HepG2 (cell line): ENCODE data around the gene MTHFD2. TPM values are rescaled to one million over a fixed set of nuclear protein-coding genes. Genes with fewer than 3 reads are reported as not detected.

Source experiments
- ELF4 ChIP-seq: sonication (generic); formaldehyde crosslinking; IDR thresholded peaks from 2 replicates; pipeline ENCODE4 v1.5.0; 2020; ENCODE audit warnings: missing genetic modification reagents, mild to moderate bottlenecking, moderate library complexity, borderline replicate concordance
- GTF3A ChIP-seq: sonication (generic); formaldehyde crosslinking; conservative IDR thresholded peaks from 2 replicates; pipeline ENCODE4 v1.4.0; 2020; ENCODE audit warnings: mild to moderate bottlenecking, missing genetic modification reagents
- MTF2 ChIP-seq: sonication (generic); formaldehyde crosslinking; IDR thresholded peaks from 2 replicates; pipeline ENCODE4 v1.5.0; 2020; ENCODE audit warnings: missing genetic modification reagents, borderline replicate concordance
- NCOA1 ChIP-seq: sonication (generic); formaldehyde crosslinking; IDR thresholded peaks from 2 replicates; pipeline ENCODE4 v1.9.0; 2021; ENCODE audit warnings: missing genetic modification reagents
- PHF5A ChIP-seq: IDR thresholded peaks from one replicate; pipeline ENCODE4 v1.6.1; 2018; ENCODE audit warnings: low read depth, missing genetic modification reagents; ENCODE audit not compliant: unreplicated experiment
- SAFB2 ChIP-seq: sonication (generic); formaldehyde crosslinking; IDR thresholded peaks from 2 replicates; pipeline ENCODE4 v1.5.1; 2020; ENCODE audit warnings: missing genetic modification reagents, low read depth, mild to moderate bottlenecking, borderline replicate concordance
- SCMH1 ChIP-seq: sonication (generic); formaldehyde crosslinking; IDR thresholded peaks from 2 replicates; pipeline ENCODE4 v1.9.0; 2021; ENCODE audit warnings: missing genetic modification reagents, mild to moderate bottlenecking, borderline replicate concordance
- SNAI1 ChIP-seq: sonication (generic); formaldehyde crosslinking; IDR thresholded peaks from 2 replicates; pipeline ENCODE4 v1.5.0; 2020; ENCODE audit warnings: mild to moderate bottlenecking, missing genetic modification reagents, borderline replicate concordance
- SOX5 ChIP-seq: IDR thresholded peaks from 2 replicates; pipeline ENCODE4 v1.6.1; 2016; ENCODE audit warnings: borderline replicate concordance
- SOX6 ChIP-seq, 2 experiments: fragments of 450-650 bp in 1 of 2; sonication (generic) in 1 of 2; formaldehyde crosslinking in 1 of 2; IDR thresholded peaks; 2 replicates each; pipeline versions ENCODE4 v1.4.0 to v1.6.1; 2017 to 2020; ENCODE audit warnings: antibody characterized with exemption in 1 of 2, mild to moderate bottlenecking in 1 of 2, missing genetic modification reagents in 1 of 2
- SP1 ChIP-seq, 2 experiments: fragments of 450-650 bp in 1 of 2; sonication (generic) in 1 of 2; formaldehyde crosslinking in 1 of 2; IDR thresholded peaks; 2 replicates each; pipeline versions ENCODE4 v1.4.0 to v1.6.1; 2016 to 2020; ENCODE audit warnings: missing genetic modification reagents in 1 of 2
- SP4 ChIP-seq: sonication (generic); formaldehyde crosslinking; IDR thresholded peaks from 2 replicates; pipeline ENCODE4 v1.8.1; 2023; ENCODE audit warnings: mild to moderate bottlenecking, missing genetic modification reagents
- TEAD3 ChIP-seq: optimal IDR thresholded peaks from 2 replicates; pipeline ENCODE3; 2016; ENCODE audit warnings: borderline replicate concordance
- XBP1 ChIP-seq: sonication (generic); formaldehyde crosslinking; IDR thresholded peaks from 2 replicates; pipeline ENCODE4 v1.5.0; 2020; ENCODE audit warnings: missing genetic modification reagents
- XRCC5 ChIP-seq: fragments of 200-400 bp; formaldehyde crosslinking; optimal IDR thresholded peaks from 2 replicates; pipeline ENCODE3; 2017; ENCODE audit warnings: mild to moderate bottlenecking, low read length
- ZNF33B ChIP-seq: sonication (generic); formaldehyde crosslinking; IDR thresholded peaks from 2 replicates; pipeline ENCODE4 v1.5.1; 2020; ENCODE audit warnings: mild to moderate bottlenecking, missing genetic modification reagents
- ZNF577 ChIP-seq: sonication (generic); formaldehyde crosslinking; IDR thresholded peaks from 2 replicates; pipeline ENCODE4 v1.4.0; 2020; ENCODE audit warnings: mild to moderate bottlenecking, low read depth, missing genetic modification reagents, borderline replicate concordance
- ZNF709 ChIP-seq: sonication (generic); formaldehyde crosslinking; IDR thresholded peaks from 2 replicates; pipeline ENCODE4 v1.5.0; 2020; ENCODE audit warnings: mild to moderate bottlenecking, missing genetic modification reagents
- ZNF766 ChIP-seq: sonication (generic); formaldehyde crosslinking; IDR thresholded peaks from 2 replicates; pipeline ENCODE4 v1.5.0; 2020; ENCODE audit warnings: missing genetic modification reagents, borderline replicate concordance
- ZNF790 ChIP-seq: sonication (generic); formaldehyde crosslinking; IDR thresholded peaks from 2 replicates; pipeline ENCODE4 v1.8.0; 2022; ENCODE audit warnings: missing genetic modification reagents, mild to moderate bottlenecking, borderline replicate concordance
- ZNF792 ChIP-seq: IDR thresholded peaks from 2 replicates; pipeline ENCODE4 v1.6.1; 2016
- ZNF883 ChIP-seq: sonication (generic); formaldehyde crosslinking; IDR thresholded peaks from 2 replicates; pipeline ENCODE4 v1.5.1; 2020; ENCODE audit warnings: mild to moderate bottlenecking, missing genetic modification reagents; ENCODE audit errors: not compliant biosample characterization
- polyA plus RNA-seq, 8 experiments: library from polyadenylated mRNA; depleted of rRNA in 3 of 8; stranded (reverse) in 7 of 8; unstranded in 1 of 8; fragments of >200 nt; fragmentation: Illumina TruSeq in 4 of 8; extraction: Trizol in 4 of 8; gene quantifications; 2 replicates each; pipeline versions ENCODE4 v1.2.1 to v1.2.3, GENCODE V29; 2011 to 2016; ENCODE audit warnings: low read depth in 4 of 8, missing spikeins in 1 of 8, mixed read lengths in 1 of 8; ENCODE audit not compliant: insufficient read depth in 1 of 8
- total RNA-seq, 5 experiments: library from RNA; depleted of rRNA; stranded (reverse); fragments of >200 nt; fragmentation: Illumina TruSeq; extraction: Trizol; gene quantifications; 2 replicates each; pipeline ENCODE4 v1.2.3, GENCODE V29; 2016; ENCODE audit warnings: low read depth in 1 of 5
- TF ChIP-seq, protein P1 (sequence below), 2 experiments: IDR thresholded peaks; 2 replicates each; pipeline ENCODE4 v1.6.1; 2011 to 2012; ENCODE audit warnings: low read length in 2 of 2, borderline replicate concordance in 1 of 2, low read depth in 1 of 2, mild to moderate bottlenecking in 1 of 2, moderate library complexity in 1 of 2
- TF ChIP-seq, protein P2 (sequence below): fragments of 450-650 bp; IDR thresholded peaks from 2 replicates; pipeline ENCODE4 v1.6.1; 2017
- TF ChIP-seq, protein P3 (sequence below): sonication (generic); formaldehyde crosslinking; IDR thresholded peaks from 2 replicates; pipeline ENCODE4 v1.4.0; 2020; ENCODE audit warnings: missing genetic modification reagents, borderline replicate concordance

The MTHFD2 gene
- total and polyA plus RNA-seq, 2 of the 13 experiments (the other 11 are each of a cell fraction or from before 2014, with no cell fraction given) = 188 to 269 TPM

DNA sequence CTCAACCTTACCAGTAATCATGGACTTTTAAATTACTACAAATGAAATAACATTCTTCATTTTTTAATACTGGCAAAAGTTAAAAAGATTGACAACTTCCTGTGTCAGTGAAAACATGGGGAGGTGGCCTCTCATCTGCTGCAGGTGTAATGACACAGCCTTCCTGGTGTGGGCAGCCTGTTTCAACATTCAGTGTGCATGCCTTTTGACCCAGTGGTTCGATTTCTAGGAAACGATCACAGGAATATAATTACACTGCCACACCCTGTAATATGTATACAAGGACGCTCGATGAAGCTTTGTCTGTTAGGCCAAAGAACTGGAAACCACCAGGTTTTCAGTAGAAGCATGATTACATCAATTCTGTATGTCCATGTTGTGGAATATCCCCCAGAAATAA lies 68.7 kb downstream of the MTHFD2 start (continued):
- TF ChIP-seq, protein P1, sequence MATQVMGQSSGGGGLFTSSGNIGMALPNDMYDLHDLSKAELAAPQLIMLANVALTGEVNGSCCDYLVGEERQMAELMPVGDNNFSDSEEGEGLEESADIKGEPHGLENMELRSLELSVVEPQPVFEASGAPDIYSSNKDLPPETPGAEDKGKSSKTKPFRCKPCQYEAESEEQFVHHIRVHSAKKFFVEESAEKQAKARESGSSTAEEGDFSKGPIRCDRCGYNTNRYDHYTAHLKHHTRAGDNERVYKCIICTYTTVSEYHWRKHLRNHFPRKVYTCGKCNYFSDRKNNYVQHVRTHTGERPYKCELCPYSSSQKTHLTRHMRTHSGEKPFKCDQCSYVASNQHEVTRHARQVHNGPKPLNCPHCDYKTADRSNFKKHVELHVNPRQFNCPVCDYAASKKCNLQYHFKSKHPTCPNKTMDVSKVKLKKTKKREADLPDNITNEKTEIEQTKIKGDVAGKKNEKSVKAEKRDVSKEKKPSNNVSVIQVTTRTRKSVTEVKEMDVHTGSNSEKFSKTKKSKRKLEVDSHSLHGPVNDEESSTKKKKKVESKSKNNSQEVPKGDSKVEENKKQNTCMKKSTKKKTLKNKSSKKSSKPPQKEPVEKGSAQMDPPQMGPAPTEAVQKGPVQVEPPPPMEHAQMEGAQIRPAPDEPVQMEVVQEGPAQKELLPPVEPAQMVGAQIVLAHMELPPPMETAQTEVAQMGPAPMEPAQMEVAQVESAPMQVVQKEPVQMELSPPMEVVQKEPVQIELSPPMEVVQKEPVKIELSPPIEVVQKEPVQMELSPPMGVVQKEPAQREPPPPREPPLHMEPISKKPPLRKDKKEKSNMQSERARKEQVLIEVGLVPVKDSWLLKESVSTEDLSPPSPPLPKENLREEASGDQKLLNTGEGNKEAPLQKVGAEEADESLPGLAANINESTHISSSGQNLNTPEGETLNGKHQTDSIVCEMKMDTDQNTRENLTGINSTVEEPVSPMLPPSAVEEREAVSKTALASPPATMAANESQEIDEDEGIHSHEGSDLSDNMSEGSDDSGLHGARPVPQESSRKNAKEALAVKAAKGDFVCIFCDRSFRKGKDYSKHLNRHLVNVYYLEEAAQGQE (IDR thresholded peaks at IDR 0.05; ENCODE audit: borderline replicate concordance in 1 of 2, low read depth in 1 of 2, low read length in 2 of 2) = no peak
- TF ChIP-seq ZNF792 (CRISPR knock-in tag) (no peak), ELF4 (CRISPR knock-in tag) (no peak), ZNF577 (no peak), TEAD3 (CRISPR knock-in tag) (peak; percentile 60), ZNF883 (CRISPR knock-in tag) (no peak), ZNF766 (CRISPR knock-in tag) (no peak), PHF5A (CRISPR knock-in tag) (no peak), SOX6 (IDR thresholded peaks at IDR 0.05) (no peak), SOX6 (CRISPR knock-in tag; IDR thresholded peaks at IDR 0.05) (no peak), SP1 (IDR thresholded peaks at IDR 0.05) (no peak), SP1 (CRISPR knock-in tag; IDR thresholded peaks at IDR 0.05) (no peak), NCOA1 (no peak), GTF3A (CRISPR knock-in tag) (no peak), SP4 (no peak), SOX5 (CRISPR knock-in tag) (no peak), MTF2 (CRISPR knock-in tag) (no peak), ZNF790 (CRISPR knock-in tag) (no peak), SNAI1 (no peak), SAFB2 (CRISPR knock-in tag) (no peak), XBP1 (no peak), SCMH1 (CRISPR knock-in tag) (no peak), ZNF33B (CRISPR knock-in tag) (no peak), ZNF709 (CRISPR knock-in tag) (no peak), XRCC5 (no peak)
- TF ChIP-seq, protein P2, sequence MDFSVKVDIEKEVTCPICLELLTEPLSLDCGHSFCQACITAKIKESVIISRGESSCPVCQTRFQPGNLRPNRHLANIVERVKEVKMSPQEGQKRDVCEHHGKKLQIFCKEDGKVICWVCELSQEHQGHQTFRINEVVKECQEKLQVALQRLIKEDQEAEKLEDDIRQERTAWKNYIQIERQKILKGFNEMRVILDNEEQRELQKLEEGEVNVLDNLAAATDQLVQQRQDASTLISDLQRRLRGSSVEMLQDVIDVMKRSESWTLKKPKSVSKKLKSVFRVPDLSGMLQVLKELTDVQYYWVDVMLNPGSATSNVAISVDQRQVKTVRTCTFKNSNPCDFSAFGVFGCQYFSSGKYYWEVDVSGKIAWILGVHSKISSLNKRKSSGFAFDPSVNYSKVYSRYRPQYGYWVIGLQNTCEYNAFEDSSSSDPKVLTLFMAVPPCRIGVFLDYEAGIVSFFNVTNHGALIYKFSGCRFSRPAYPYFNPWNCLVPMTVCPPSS = no peak
- TF ChIP-seq, protein P3, sequence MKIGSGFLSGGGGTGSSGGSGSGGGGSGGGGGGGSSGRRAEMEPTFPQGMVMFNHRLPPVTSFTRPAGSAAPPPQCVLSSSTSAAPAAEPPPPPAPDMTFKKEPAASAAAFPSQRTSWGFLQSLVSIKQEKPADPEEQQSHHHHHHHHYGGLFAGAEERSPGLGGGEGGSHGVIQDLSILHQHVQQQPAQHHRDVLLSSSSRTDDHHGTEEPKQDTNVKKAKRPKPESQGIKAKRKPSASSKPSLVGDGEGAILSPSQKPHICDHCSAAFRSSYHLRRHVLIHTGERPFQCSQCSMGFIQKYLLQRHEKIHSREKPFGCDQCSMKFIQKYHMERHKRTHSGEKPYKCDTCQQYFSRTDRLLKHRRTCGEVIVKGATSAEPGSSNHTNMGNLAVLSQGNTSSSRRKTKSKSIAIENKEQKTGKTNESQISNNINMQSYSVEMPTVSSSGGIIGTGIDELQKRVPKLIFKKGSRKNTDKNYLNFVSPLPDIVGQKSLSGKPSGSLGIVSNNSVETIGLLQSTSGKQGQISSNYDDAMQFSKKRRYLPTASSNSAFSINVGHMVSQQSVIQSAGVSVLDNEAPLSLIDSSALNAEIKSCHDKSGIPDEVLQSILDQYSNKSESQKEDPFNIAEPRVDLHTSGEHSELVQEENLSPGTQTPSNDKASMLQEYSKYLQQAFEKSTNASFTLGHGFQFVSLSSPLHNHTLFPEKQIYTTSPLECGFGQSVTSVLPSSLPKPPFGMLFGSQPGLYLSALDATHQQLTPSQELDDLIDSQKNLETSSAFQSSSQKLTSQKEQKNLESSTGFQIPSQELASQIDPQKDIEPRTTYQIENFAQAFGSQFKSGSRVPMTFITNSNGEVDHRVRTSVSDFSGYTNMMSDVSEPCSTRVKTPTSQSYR (CRISPR knock-in tag) = no peak
